ENCODE measurements around the gene CACNG3.

The CACNG3 gene

DNA sequence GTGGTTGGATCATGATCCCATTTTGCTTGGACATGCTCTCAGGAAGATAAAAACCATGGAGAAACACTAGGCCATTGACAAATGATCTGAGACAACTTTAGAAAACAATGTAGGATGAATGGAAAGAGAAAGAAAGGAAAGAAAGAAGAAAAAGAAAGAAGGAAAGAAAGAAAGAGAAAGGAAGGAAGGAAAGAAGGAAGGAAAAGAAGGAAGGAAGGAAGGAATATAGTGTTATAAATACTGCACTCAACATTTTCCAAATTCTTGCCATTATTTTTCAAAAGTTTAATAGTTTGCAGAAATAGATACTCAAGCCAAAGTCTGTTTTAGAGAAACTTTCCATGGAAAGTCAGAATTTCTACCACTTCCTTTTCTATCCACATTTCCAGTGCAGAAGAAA lies 39.2 kb upstream of the CACNG3 start:
- H3K23ac ChIP-seq (ENCODE audit: low read length): no peak overlapping the region
- H3K4me2 ChIP-seq (ENCODE audit: low read length): no peak overlapping the region
- no peak overlapping the region for H3K4me3 ChIP-seq (ENCODE audit: low read depth, low read length)
- no peaks in the 10 kb centered on the region for H3K4me1 ChIP-seq (ENCODE audit: control insufficient read depth in 1 of 2, insufficient read depth in 2 of 2, low read length in 2 of 2)
- H3K27me3 ChIP-seq (ENCODE audit: insufficient read depth, low read length): no peaks in the 10 kb centered on the region
- H4K8ac ChIP-seq (ENCODE audit: low read depth, low read length): no peak overlapping the region
- no peaks in the 10 kb centered on the region for H3K36me3 ChIP-seq (ENCODE audit: control insufficient read depth in 1 of 2, insufficient read depth in 2 of 2, low read length in 2 of 2)
- no peak overlapping the region for H3K9ac ChIP-seq (ENCODE audit: low read length)
- no peak overlapping the region for H3K4ac ChIP-seq (ENCODE audit: low read depth, low read length)
- no peak overlapping the region for H2BK5ac ChIP-seq (ENCODE audit: low read depth, low read length, poor library complexity)
- no peak overlapping the region for H2AFZ ChIP-seq (ENCODE audit: insufficient read depth, low read length, poor library complexity)
- no peak for DNase-seq
- no peak overlapping the region for H3K27ac ChIP-seq (ENCODE audit: low read depth, low read length)
- H3K14ac ChIP-seq (ENCODE audit: low read length): no peak overlapping the region
- no peaks in the 10 kb centered on the region for H3K79me1 ChIP-seq (ENCODE audit: low read length)
- H4K91ac ChIP-seq (ENCODE audit: low read depth, low read length): no peak overlapping the region
- H3K9me3 ChIP-seq (ENCODE audit: insufficient read depth, low read depth, low read length): peaks cover 2% of the 10 kb centered on the region
- no peaks in the 10 kb centered on the region for H3K79me2 ChIP-seq (ENCODE audit: control insufficient read depth, insufficient read depth, low read length, poor library complexity)
- no peak overlapping the region for H2BK120ac ChIP-seq (ENCODE audit: insufficient read depth, low read length, poor library complexity)
- H4K12ac ChIP-seq (ENCODE audit: low read depth, low read length): no peak overlapping the region
- H2BK12ac ChIP-seq (ENCODE audit: low read length): no peak overlapping the region
- H3K18ac ChIP-seq (ENCODE audit: low read length): no peak overlapping the region
- H2AK5ac ChIP-seq (ENCODE audit: low read length): no peak overlapping the region

DNA sequence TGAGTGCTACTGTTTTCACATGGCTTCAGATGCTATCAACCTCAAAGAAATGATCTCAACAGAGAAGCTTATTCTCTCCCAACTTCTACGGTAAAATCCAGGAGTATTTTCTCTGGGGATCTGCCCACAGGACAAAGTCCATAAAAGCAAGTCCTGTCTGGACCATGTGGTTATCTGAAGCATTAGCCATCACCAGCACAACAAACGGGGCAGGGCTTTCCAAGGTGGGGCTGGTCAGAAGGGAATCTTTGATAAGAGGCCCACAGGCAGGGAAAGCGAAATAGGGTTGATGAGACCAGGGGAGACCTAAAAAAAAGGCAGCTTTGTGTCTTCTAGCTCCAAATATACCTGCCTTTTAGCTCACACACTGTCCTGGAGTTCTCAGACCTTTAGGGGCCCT lies 38.7 kb upstream of the CACNG3 start:
- Histone ChIP-seq H2BK12ac (ENCODE audit: low read length) (no peak overlapping the region), H3K4me3 (ENCODE audit: low read depth, low read length) (no peak overlapping the region), H3K4me2 (ENCODE audit: low read length) (no peak overlapping the region), H3K79me1 (ENCODE audit: low read length) (no peaks in the 10 kb centered on the region), H2BK120ac (ENCODE audit: insufficient read depth, low read length, poor library complexity) (no peak overlapping the region), H3K9ac (ENCODE audit: low read length) (no peak overlapping the region), H3K4ac (ENCODE audit: low read depth, low read length) (no peak overlapping the region), H2AK5ac (ENCODE audit: low read length) (no peak overlapping the region), H3K79me2 (ENCODE audit: control insufficient read depth, insufficient read depth, low read length, poor library complexity) (no peaks in the 10 kb centered on the region), H3K4me1 (ENCODE audit: control insufficient read depth in 1 of 2, insufficient read depth in 2 of 2, low read length in 2 of 2) (no peaks in the 10 kb centered on the region), H2AFZ (ENCODE audit: insufficient read depth, low read length, poor library complexity) (no peak overlapping the region), H3K18ac (ENCODE audit: low read length) (no peak overlapping the region), H4K8ac (ENCODE audit: low read depth, low read length) (no peak overlapping the region), H3K23ac (ENCODE audit: low read length) (no peak overlapping the region), H3K27ac (ENCODE audit: low read depth, low read length) (no peak overlapping the region), H3K27me3 (ENCODE audit: insufficient read depth, low read length) (no peaks in the 10 kb centered on the region), H2BK5ac (ENCODE audit: low read depth, low read length, poor library complexity) (no peak overlapping the region), H4K91ac (ENCODE audit: low read depth, low read length) (no peak overlapping the region), H3K14ac (ENCODE audit: low read length) (no peak overlapping the region), H3K9me3 (ENCODE audit: insufficient read depth, low read depth, low read length) (peaks cover 2% of the 10 kb centered on the region), H4K12ac (ENCODE audit: low read depth, low read length) (no peak overlapping the region), H3K36me3 (ENCODE audit: control insufficient read depth in 1 of 2, insufficient read depth in 2 of 2, low read length in 2 of 2) (no peaks in the 10 kb centered on the region)
- DNase-seq: no peak
- WGBS (ENCODE audit: extremely low coverage, insufficient coverage, insufficient read length): no CpG with 5 or more reads among the region's 3 CpGs

- Histone ChIP-seq H3K79me2 (ENCODE audit: control insufficient read depth, insufficient read depth, low read length, poor library complexity) (no peaks in the 10 kb centered on the region), H3K79me1 (ENCODE audit: low read length) (no peaks in the 10 kb centered on the region), H4K8ac (ENCODE audit: low read depth, low read length) (no peak overlapping the region), H3K4ac (ENCODE audit: low read depth, low read length) (no peak overlapping the region), H2BK5ac (ENCODE audit: low read depth, low read length, poor library complexity) (no peak overlapping the region), H2BK120ac (ENCODE audit: insufficient read depth, low read length, poor library complexity) (no peak overlapping the region), H3K23ac (ENCODE audit: low read length) (no peak overlapping the region), H3K36me3 (ENCODE audit: control insufficient read depth in 1 of 2, insufficient read depth in 2 of 2, low read length in 2 of 2) (no peaks in the 10 kb centered on the region), H3K14ac (ENCODE audit: low read length) (no peak overlapping the region), H3K9me3 (ENCODE audit: insufficient read depth, low read depth, low read length) (peaks cover 2% of the 10 kb centered on the region), H3K4me2 (ENCODE audit: low read length) (no peak overlapping the region), H2AK5ac (ENCODE audit: low read length) (no peak overlapping the region), H3K27me3 (ENCODE audit: insufficient read depth, low read length) (no peaks in the 10 kb centered on the region), H4K12ac (ENCODE audit: low read depth, low read length) (no peak overlapping the region), H3K9ac (ENCODE audit: low read length) (peak overlapping the region; percentile 13), H3K18ac (ENCODE audit: low read length) (no peak overlapping the region), H2BK12ac (ENCODE audit: low read length) (no peak overlapping the region), H3K4me1 (ENCODE audit: control insufficient read depth in 1 of 2, insufficient read depth in 2 of 2, low read length in 2 of 2) (no peaks in the 10 kb centered on the region), H4K91ac (ENCODE audit: low read depth, low read length) (no peak overlapping the region), H3K4me3 (ENCODE audit: low read depth, low read length) (no peak overlapping the region), H2AFZ (ENCODE audit: insufficient read depth, low read length, poor library complexity) (no peak overlapping the region), H3K27ac (ENCODE audit: low read depth, low read length) (no peak overlapping the region)
- WGBS (ENCODE audit: extremely low coverage, insufficient coverage, insufficient read length): no CpG with 5 or more reads among the region's 4 CpGs
- DNase-seq: no peak
Observed at GRCh38 chr16:24218299-24218698, 37.8 kb upstream of the CACNG3 start.

GRCh38 chr16:24221219-24221618 lies 34.9 kb upstream of the CACNG3 start:
- DNase-seq: no peak
- no peak overlapping the region for H3K4me2 ChIP-seq (ENCODE audit: low read length)
- no peak overlapping the region for H3K23ac ChIP-seq (ENCODE audit: low read length)
- H4K8ac ChIP-seq (ENCODE audit: low read depth, low read length): no peak overlapping the region
- H3K18ac ChIP-seq (ENCODE audit: low read length): no peak overlapping the region
- H3K36me3 ChIP-seq (ENCODE audit: control insufficient read depth in 1 of 2, insufficient read depth in 2 of 2, low read length in 2 of 2): no peaks in the 10 kb centered on the region
- no peaks in the 10 kb centered on the region for H3K27me3 ChIP-seq (ENCODE audit: insufficient read depth, low read length)
- no peaks in the 10 kb centered on the region for H3K4me1 ChIP-seq (ENCODE audit: control insufficient read depth in 1 of 2, insufficient read depth in 2 of 2, low read length in 2 of 2)
- no peak overlapping the region for H3K9ac ChIP-seq (ENCODE audit: low read length)
- no peak overlapping the region for H3K4me3 ChIP-seq (ENCODE audit: low read depth, low read length)
- H2AK5ac ChIP-seq (ENCODE audit: low read length): no peak overlapping the region
- no peak overlapping the region for H3K14ac ChIP-seq (ENCODE audit: low read length)
- H2BK5ac ChIP-seq (ENCODE audit: low read depth, low read length, poor library complexity): no peak overlapping the region
- H2AFZ ChIP-seq (ENCODE audit: insufficient read depth, low read length, poor library complexity): no peak overlapping the region
- H3K9me3 ChIP-seq (ENCODE audit: insufficient read depth, low read depth, low read length): no peaks in the 10 kb centered on the region
- no peak overlapping the region for H3K4ac ChIP-seq (ENCODE audit: low read depth, low read length)
- no peak overlapping the region for H3K27ac ChIP-seq (ENCODE audit: low read depth, low read length)
- H2BK120ac ChIP-seq (ENCODE audit: insufficient read depth, low read length, poor library complexity): no peak overlapping the region
- H4K91ac ChIP-seq (ENCODE audit: low read depth, low read length): no peak overlapping the region
- no peaks in the 10 kb centered on the region for H3K79me2 ChIP-seq (ENCODE audit: control insufficient read depth, insufficient read depth, low read length, poor library complexity)
- H4K12ac ChIP-seq (ENCODE audit: low read depth, low read length): no peak overlapping the region
- H2BK12ac ChIP-seq (ENCODE audit: low read length): no peak overlapping the region
- no CpG with 5 or more reads among the region's 2 CpGs for WGBS (ENCODE audit: extremely low coverage, insufficient coverage, insufficient read length)
- no peaks in the 10 kb centered on the region for H3K79me1 ChIP-seq (ENCODE audit: low read length)

DNA sequence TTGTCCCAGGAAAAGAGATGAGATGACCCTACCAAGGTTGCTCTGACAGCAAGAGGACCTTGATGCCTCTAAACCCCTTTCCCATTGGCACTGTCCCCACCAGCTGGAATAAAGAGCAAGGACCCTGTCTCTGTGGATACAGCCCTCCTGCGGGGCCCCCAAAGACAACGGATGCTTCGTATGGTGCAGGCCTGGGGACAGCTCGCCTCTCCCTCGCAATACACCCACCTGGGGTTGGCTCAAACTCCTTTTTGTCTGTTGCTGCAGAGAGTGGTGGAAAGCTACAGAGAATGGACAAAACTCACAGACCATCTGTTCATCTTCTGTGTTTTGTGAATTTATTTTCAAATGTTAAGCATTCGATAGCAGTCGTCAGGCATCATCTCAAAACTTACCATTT lies 27.6 kb upstream of the CACNG3 start:
- Histone ChIP-seq H3K23ac (ENCODE audit: low read length) (no peak overlapping the region), H3K79me2 (ENCODE audit: control insufficient read depth, insufficient read depth, low read length, poor library complexity) (no peaks in the 10 kb centered on the region), H3K4me2 (ENCODE audit: low read length) (no peak overlapping the region), H2BK5ac (ENCODE audit: low read depth, low read length, poor library complexity) (no peak overlapping the region), H3K27me3 (ENCODE audit: insufficient read depth, low read length) (no peaks in the 10 kb centered on the region), H3K14ac (ENCODE audit: low read length) (no peak overlapping the region), H3K79me1 (ENCODE audit: low read length) (no peaks in the 10 kb centered on the region), H3K4me3 (ENCODE audit: low read depth, low read length) (no peak overlapping the region), H3K4me1 (ENCODE audit: control insufficient read depth in 1 of 2, insufficient read depth in 2 of 2, low read length in 2 of 2) (no peaks in the 10 kb centered on the region), H3K9ac (ENCODE audit: low read length) (no peak overlapping the region), H3K36me3 (ENCODE audit: control insufficient read depth in 1 of 2, insufficient read depth in 2 of 2, low read length in 2 of 2) (no peaks in the 10 kb centered on the region), H4K8ac (ENCODE audit: low read depth, low read length) (no peak overlapping the region), H3K18ac (ENCODE audit: low read length) (no peak overlapping the region), H3K4ac (ENCODE audit: low read depth, low read length) (no peak overlapping the region), H2BK120ac (ENCODE audit: insufficient read depth, low read length, poor library complexity) (no peak overlapping the region), H4K91ac (ENCODE audit: low read depth, low read length) (no peak overlapping the region), H2AK5ac (ENCODE audit: low read length) (no peak overlapping the region), H2BK12ac (ENCODE audit: low read length) (no peak overlapping the region), H3K27ac (ENCODE audit: low read depth, low read length) (no peak overlapping the region), H2AFZ (ENCODE audit: insufficient read depth, low read length, poor library complexity) (no peak overlapping the region), H3K9me3 (ENCODE audit: insufficient read depth, low read depth, low read length) (no peaks in the 10 kb centered on the region), H4K12ac (ENCODE audit: low read depth, low read length) (no peak overlapping the region)
- WGBS (ENCODE audit: extremely low coverage, insufficient coverage, insufficient read length): no CpG with 5 or more reads among the region's 7 CpGs
- no peak for DNase-seq

Data from trophoblast cell (in vitro differentiated cells and primary cell).